BE2C (cell line): ENCODE data around the gene IGFBPL1.

Source experiments
- DNase-seq: peaks from one replicate; pipeline ENCODE4 v3.0.0-alpha.2; 2020
- H3K27me3 ChIP-seq: fragments of 250-450 bp; sonication (Bioruptor Pico); 2 replicates; pipeline ENCODE4 v1.5.1; 2020; ENCODE audit warnings: mild to moderate bottlenecking
- H3K36me3 ChIP-seq: fragments of 250-450 bp; sonication (Bioruptor Pico); 2 replicates; pipeline ENCODE4 v1.5.1; 2020; ENCODE audit warnings: mild to moderate bottlenecking
- H3K4me1 ChIP-seq: fragments of 250-450 bp; sonication (Bioruptor Pico); 2 replicates; pipeline ENCODE4 v1.5.1; 2020
- H3K4me3 ChIP-seq: 2 replicates; pipeline ENCODE4 v1.5.1; 2011; ENCODE audit warnings: low read depth, low read length
- H3K9me3 ChIP-seq: fragments of 250-450 bp; sonication (Bioruptor Pico); 2 replicates; pipeline ENCODE4 v1.5.1; 2020
- CTCF ChIP-seq: IDR thresholded peaks from 2 replicates; pipeline ENCODE4 v1.5.1; 2012; ENCODE audit warnings: mild to moderate bottlenecking, low read depth, low read length

IGFBPL1 gene

GRCh38 chr9:38445154-38446043 is 21.1 kb upstream of the IGFBPL1 start:
- no peaks in the 10 kb centered on the region for H3K9me3 ChIP-seq
- no peaks in the 10 kb centered on the region for H3K27me3 ChIP-seq
- no peaks in the 10 kb centered on the region for H3K36me3 ChIP-seq
- no peaks in the 10 kb centered on the region for H3K4me1 ChIP-seq
- no peak for TF ChIP-seq CTCF
- no peak overlapping the region for H3K4me3 ChIP-seq
- no peak for DNase-seq

- DNase-seq, result no peak
- Histone ChIP-seq H3K4me1 (no peaks in the 10 kb centered on the region), H3K36me3 (no peaks in the 10 kb centered on the region), H3K4me3 (no peak overlapping the region), H3K9me3 (no peaks in the 10 kb centered on the region), H3K27me3 (no peaks in the 10 kb centered on the region)
- no peak for TF ChIP-seq CTCF
These were observed 19.3 kb upstream of the IGFBPL1 start for GRCh38 chr9:38443597-38443996.

- Histone ChIP-seq H3K9me3 (no peaks in the 10 kb centered on the region), H3K4me3 (no peak overlapping the region), H3K36me3 (no peaks in the 10 kb centered on the region; the same call in 1 of the 2 replicates), H3K4me1 (no peaks in the 10 kb centered on the region), H3K27me3 (no peaks in the 10 kb centered on the region)
- no peak for TF ChIP-seq CTCF
- DNase-seq, result no peak
These were observed 18.9 kb upstream of the IGFBPL1 start for GRCh38 chr9:38443181-38443580.

GRCh38 chr9:38442473-38443096 is 18.3 kb upstream of the IGFBPL1 start:
- no peak for TF ChIP-seq CTCF
- no peaks in the 10 kb centered on the region; the same call in 1 of the 2 replicates for H3K36me3 ChIP-seq
- DNase-seq, result no peak
- no peaks in the 10 kb centered on the region for H3K4me1 ChIP-seq
- H3K27me3 ChIP-seq, result no peaks in the 10 kb centered on the region
- H3K4me3 ChIP-seq, result no peak overlapping the region
- no peaks in the 10 kb centered on the region for H3K9me3 ChIP-seq

GRCh38 chr9:38441347-38442085 is 17.3 kb upstream of the IGFBPL1 start:
- no peaks in the 10 kb centered on the region for H3K27me3 ChIP-seq
- no peak overlapping the region for H3K4me3 ChIP-seq
- H3K36me3 ChIP-seq, result no peaks in the 10 kb centered on the region; the same call in 1 of the 2 replicates
- H3K9me3 ChIP-seq, result no peaks in the 10 kb centered on the region; the same call in 1 of the 2 replicates
- H3K4me1 ChIP-seq, result no peaks in the 10 kb centered on the region
- TF ChIP-seq CTCF, result no peak
- no peak for DNase-seq
